OCI-M2 (cell line): ENCODE measurements around the gene SLC39A3.

Source experiments
- DNase-seq: peaks from one replicate; lab custom pipeline; 2025; ENCODE audit not compliant: unreplicated experiment; lab: John Stamatoyannopoulos, UW

The SLC39A3 gene

DNA sequence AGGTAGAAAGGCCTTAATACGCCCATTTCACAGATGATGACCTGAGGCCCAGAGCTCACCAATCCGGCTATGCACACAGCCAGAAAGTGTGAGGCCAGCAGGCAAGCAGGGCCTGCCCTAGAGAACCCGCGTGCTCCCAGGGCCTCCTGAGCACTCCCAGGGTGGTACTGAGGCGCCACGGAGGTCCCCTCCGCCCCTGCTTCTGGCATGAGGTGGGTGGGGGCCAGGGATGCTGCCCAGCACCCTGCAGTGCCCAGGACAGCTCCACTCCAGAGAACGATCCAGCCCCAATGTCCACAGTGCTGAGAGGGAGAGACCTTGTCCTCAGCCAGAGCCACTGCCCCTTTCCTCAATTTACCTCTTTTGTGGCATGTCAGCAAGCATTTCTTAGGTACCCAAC, 29.4 kb upstream of the SLC39A3 start:
- DNase-seq, result no peak

- no peak for DNase-seq
Observed at GRCh38 chr19:2768365-2769132, 28.7 kb upstream of the SLC39A3 start.

GRCh38 chr19:2767688-2768087, 27.9 kb upstream of the SLC39A3 start:
- no peak for DNase-seq

DNA sequence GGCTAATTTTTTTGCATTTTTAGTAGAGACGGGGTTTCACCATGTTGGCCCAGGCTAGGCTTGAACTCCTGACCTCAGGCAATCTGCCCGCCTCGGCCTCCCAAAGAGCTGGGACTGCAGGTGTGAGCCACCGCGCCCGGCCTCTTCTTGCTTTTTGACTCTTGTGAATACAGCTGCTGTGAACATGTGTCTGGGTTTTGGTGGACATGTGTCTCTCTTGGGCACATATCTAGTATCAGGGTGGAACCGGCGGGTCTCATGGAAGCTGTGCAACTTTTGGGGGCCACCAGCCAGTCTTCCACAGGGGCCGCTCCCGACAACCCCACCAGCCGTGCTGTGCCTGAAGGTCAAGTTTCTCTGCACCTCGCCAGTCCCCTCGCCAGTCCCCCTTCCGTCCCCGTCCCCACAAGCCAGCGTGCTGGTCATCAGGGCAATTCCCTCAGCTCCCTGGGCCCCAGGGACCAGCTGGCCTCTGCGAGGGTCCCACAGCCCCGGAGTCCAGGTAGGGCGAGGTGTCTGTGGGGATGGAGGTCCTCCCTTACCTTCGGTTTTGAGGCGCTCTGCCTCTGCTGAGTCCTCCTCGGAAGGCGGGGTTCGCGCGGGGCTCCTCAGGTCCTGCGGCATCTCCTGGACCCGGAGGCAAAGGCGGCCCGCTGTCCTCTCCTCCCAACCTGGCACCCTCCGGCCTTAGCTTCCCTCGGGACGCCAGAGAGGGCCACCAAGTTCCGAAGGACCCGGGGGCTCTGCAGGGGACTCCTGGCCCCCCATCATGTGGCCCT, 27.0 kb upstream of the SLC39A3 start:
- no peak for DNase-seq

- DNase-seq, result no peak
Observed at GRCh38 chr19:2765376-2765775, 25.6 kb upstream of the SLC39A3 start.

DNA sequence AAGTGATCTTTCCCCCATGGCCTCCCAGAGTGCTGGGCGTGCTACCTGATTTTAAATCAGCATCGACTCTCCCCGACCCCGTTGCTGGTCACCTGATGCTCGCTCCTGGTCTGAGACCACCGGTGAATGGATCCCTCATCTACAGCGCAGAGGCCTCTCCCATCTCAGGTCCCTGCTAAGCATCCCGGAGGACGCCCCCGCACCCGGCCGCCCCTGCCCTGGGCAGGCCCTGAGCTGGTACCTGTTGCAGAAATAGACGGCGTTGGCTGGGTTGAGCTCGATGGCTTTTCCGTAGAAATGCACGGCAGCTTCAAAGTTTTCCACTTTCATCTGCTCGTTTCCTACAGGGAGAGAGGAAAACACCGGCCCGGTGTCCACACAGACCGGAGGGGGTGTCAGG, 25.1 kb upstream of the SLC39A3 start:
- no peak for DNase-seq

DNA sequence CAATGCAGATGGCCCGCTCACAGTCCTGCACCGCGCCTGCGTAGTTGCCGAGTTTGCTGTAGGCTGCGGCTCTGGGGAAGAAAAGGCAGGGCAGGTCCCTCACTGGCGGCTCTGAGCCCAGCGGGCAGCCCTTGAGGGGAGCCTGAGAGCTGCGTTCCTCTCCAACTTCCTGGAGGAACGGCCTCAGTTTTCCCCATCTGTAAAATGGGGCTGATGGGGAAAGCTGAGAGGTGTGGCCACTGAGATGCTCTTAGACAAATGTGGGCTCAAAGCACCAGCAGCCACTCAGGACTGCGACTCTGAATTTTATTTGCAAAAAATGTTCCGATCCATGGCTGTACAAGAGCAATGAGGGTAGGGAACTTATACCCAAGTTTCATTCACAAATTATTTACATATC, 23.9 kb upstream of the SLC39A3 start:
- DNase-seq, result no peak

DNA sequence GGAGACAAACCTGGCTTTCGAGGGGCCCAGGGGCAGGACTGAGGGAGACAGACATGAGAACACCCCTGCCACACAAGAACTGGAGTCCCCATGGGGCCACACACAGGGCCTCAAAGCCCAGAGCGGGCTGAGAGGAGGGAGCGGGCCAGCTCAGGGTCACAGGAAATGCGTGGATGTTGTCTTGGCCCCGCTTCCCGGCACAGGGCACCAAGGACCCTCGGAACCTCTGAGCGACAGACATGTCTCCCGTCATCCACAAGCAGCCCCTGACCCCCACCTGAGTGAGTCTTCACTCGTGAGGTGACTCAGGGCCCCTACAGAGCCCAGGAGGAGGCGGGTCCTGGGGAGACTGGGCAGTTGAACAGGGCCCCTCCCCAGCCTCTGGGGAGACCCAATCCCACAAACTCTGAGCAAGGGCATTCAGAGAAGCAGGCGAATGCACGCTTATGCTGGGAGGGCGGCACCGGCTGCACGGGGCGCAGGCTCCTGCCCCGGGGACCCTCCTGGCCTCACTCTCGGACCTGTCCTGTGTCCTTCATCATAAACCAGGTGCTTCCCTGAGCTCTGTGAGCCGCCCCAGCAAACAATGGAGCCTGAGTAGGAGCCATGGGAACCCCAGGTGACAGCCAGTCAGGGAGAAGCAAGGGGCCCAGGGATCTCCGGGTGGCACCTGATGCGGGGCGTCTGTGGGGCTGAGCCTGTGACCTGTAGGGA, 23.1 kb upstream of the SLC39A3 start:
- DNase-seq, result no peak

- DNase-seq, result no peak
Observed at GRCh38 chr19:2761876-2762782, 22.3 kb upstream of the SLC39A3 start.

- DNase-seq, result no peak
Observed at GRCh38 chr19:2761309-2761677, 21.5 kb upstream of the SLC39A3 start.

GRCh38 chr19:2759965-2760364, 20.1 kb upstream of the SLC39A3 start:
- no peak for DNase-seq

GRCh38 chr19:2759362-2759761, 19.5 kb upstream of the SLC39A3 start:
- no peak for DNase-seq

DNA sequence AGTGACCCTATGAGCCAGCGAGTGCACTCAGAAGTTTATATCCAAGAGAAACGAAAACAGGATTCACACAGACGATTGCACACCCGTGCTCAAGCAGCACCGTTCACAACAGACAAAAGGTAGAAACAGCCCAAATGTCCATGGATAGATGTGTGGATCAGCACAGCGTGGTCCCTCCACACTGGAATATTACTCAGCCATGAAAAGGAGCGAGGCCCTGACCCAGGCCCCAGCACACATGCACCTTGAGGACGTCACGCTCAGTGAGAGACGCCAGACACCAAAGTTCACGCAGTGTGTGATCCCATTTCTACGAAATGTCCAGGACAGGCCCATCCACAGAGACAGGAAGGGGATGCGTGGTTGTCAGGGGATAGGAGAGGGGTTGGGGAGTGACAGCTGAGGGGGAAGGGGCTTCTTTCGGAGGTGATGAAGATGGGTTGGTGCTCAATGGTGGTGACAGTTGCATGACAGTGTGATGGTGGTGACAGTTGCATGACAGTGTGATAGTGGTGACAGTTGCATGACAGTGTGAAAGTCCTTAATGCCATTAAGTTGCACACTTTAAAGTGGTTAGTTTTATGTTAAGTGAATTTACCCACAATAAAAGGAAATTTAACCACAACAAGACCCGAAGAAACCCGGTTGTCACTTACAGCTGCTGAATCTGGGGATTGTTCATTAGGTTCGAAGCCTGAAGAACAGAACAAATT, 18.9 kb upstream of the SLC39A3 start:
- DNase-seq, result no peak

DNA sequence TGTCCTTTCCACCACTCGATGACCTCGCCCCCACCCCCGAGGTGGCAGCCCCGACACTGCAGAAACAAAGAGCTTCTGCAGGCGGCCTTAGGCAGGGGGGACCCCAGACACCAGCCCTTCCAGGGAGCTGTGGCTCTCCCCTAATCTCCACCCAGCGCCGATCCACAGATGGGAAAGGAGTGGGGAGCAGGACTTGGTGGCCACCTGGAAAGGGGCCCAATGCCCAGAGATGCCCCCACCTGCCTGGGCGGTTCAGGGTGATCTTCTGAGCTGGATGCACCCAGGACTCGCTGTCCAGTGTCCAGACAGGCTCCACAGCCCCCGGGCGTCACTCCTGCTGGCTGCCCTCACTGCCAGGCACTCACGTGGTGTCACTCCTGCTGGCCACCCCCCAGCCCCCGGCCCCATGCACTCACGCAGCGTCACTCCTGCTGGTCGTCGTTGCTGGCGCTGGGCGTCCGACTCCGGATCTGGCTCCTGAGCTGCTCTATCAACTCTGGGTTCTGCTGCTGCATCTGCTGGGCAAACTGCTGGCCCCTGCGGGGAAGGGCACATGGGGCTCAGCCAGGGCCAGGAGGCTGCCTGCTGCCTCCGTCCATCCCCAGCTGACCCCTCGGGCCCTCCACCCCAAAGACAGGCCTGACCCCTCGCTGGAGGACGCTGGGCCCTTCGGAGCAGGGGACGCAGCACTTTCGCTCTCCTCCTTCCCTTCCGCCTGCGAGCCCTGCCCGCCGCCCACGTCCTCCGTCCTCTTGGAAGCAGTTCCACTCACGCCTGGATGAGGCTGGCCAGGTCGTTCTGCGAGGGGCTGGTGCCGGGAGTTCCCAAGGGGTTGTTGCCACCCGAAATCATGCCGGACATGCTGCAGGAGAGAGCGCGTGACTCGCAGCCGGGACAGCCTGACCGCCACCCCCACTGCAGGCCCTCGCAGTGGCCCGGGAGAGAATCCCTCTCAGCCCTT, 17.4 kb upstream of the SLC39A3 start:
- DNase-seq, result no peak

DNA sequence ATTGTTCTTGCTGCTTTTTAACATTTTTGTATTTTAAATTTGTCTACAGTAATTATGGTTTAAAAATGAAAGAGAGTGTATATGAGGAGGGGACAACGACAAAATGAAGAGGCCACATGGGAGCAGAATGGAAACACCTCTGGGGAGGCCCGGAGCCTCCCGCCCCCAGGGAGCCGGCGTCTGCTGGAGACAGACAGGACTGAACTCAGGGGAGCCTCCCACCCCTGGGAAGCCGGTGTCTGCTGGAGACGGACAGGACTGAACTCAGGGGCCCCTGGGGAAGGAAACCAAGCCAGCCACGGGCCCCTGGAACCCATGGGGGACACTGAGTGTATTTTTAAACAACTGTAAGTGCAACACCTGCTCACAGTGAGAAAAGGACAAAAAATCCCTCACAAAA, 16.7 kb upstream of the SLC39A3 start:
- DNase-seq, result no peak

DNA sequence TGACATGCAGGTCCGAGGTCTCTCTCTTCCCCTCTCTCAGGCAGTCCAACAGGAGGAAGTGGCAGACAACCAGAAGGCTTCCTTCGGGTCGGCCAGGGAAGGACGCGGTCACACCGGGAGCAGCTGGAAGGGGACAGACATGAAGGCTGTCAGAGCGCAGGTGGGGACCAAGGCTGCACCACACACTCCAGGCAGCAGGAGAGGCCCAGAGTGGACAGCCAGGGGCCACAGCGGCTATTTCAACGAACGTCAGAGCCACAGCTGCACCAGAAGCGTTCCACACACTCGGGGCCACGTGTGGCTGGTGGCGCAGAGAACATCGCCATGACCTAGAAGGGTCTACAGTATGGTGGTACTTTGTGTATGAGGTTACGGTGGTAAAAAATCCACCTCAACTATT, 16.0 kb upstream of the SLC39A3 start:
- DNase-seq, result no peak

DNA sequence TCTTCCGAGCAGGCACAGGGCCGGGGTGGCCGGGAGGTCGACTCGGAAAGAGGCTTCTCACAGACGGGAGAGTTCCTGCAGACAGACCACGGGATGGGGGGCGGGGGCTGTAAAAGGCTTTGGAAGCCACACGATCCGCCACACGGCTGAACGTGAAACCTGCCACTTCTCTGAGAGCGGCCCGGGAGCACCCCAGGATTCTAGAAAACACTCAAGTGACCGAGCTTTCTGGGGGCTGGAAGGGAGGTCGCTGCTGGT, 15.6 kb upstream of the SLC39A3 start:
- DNase-seq, result no peak

DNA sequence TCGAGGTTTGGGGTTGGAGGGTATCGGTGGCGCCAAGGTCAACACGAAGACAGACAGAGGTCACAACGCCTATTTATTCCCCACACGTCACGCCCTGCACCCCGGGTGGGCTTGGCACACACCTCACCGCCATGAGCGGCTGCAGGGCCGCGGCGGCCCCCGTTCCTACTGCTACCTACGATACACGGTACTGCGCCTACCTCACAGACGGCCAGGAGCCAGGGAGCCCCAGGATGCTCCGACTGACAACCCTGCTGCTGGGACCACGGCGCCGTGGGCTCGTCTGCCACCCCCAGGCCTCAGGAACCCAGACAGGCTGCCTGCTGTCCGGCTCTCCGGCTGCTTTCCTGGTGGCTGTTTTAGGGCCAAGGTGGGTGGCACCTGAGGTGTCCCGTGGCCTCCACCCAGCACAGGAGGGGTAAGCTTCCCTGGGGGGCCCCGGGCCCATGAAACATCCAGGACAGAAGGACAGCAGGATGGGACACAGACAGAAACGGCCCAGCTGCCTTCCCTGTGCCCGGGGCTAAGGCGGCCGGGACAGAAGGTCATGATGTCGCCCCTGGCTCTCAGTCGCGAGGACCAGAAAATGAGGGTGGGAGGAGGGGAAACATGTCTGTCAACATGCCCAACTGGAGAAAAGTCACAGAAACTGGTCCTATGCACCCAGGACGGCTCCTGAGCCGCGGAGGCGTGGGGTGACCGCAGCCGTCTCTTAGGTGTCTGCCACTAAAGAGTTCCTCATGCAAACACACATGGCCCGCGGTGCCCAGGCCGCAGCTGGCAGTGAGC, 15.0 kb upstream of the SLC39A3 start:
- no peak for DNase-seq

GRCh38 chr19:2751438-2751830, 11.6 kb upstream of the SLC39A3 start:
- DNase-seq, result no peak
